Measurements from ENCODE around the gene KIFBP. TPM values are rescaled to one million over a fixed set of nuclear protein-coding genes. Genes with fewer than 3 reads are reported as not detected.

KIFBP gene
- total RNA-seq, 1 donor from 2014 or later = 25.8 TPM

DNA sequence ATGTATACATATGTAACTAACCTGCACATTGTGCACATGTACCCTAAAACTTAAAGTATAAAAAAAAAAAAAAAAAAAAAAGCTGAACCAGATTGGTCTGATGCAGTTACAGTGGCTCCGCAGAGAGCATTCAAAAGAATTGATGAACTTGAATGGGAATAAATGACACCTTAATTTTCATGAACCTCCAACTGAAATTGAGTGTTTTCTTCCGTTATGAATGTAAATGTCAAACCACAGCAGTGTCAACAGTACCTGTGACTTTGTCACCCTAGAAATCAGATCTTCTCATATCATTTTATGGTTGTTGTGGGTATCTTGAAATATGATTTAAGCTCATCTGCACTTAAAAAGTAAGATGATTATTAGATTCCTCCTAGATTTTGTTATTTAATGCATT lies 66.6 kb downstream of the KIFBP start:
- Histone ChIP-seq H3K27ac (no peak overlapping the region), H3K9me3 (no peaks in the 10 kb centered on the region), H3K36me3 (no peaks in the 10 kb centered on the region), H3K4me3 (no peak overlapping the region), H3K4me1 (no peaks in the 10 kb centered on the region), H3K27me3 (no peaks in the 10 kb centered on the region)
- no peak for DNase-seq (ENCODE audit: extremely low spot score in 2 of 2)
- TF ChIP-seq, protein P1, sequence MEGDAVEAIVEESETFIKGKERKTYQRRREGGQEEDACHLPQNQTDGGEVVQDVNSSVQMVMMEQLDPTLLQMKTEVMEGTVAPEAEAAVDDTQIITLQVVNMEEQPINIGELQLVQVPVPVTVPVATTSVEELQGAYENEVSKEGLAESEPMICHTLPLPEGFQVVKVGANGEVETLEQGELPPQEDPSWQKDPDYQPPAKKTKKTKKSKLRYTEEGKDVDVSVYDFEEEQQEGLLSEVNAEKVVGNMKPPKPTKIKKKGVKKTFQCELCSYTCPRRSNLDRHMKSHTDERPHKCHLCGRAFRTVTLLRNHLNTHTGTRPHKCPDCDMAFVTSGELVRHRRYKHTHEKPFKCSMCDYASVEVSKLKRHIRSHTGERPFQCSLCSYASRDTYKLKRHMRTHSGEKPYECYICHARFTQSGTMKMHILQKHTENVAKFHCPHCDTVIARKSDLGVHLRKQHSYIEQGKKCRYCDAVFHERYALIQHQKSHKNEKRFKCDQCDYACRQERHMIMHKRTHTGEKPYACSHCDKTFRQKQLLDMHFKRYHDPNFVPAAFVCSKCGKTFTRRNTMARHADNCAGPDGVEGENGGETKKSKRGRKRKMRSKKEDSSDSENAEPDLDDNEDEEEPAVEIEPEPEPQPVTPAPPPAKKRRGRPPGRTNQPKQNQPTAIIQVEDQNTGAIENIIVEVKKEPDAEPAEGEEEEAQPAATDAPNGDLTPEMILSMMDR (IDR thresholded peaks at IDR 0.05) = no peak
- TF ChIP-seq POLR2A (IDR thresholded peaks at IDR 0.05) (no peak), POLR2AphosphoS5 (IDR thresholded peaks at IDR 0.05; ENCODE audit: insufficient read depth in 1 of 2, low read depth in 1 of 2) (no peak)
- intact Hi-C loops (cut with DNase I) = no loop called here

DNA sequence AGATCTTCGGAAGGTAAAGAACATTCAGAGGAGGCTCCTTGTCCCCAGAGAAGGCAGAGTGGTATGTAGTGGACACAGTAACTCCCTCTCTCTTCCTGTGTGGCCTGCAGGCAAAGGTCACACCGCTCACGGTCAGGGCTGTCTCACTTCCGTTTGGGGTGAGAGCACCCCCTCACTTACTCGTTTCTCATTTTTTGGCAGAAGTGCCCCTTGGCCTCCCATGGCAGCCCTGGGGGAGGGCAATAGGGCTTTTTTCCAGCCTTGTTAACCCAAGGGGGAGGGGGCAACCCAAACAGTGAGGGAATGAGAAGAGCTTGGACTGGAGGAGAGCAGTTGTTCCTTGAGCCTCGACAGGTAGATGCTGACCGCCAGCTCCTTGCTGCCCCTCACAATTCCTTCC lies 67.5 kb downstream of the KIFBP start:
- Histone ChIP-seq H3K27me3 (no peaks in the 10 kb centered on the region), H3K4me1 (peaks cover 3% of the 10 kb centered on the region), H3K36me3 (no peaks in the 10 kb centered on the region), H3K4me3 (no peak overlapping the region), H3K27ac (no peak overlapping the region), H3K9me3 (no peaks in the 10 kb centered on the region)
- TF ChIP-seq, protein P1 (IDR thresholded peaks at IDR 0.05) = no peak
- TF ChIP-seq POLR2AphosphoS5 (IDR thresholded peaks at IDR 0.05; ENCODE audit: insufficient read depth in 1 of 2, low read depth in 1 of 2) = no peak
- no peak for TF ChIP-seq POLR2A (IDR thresholded peaks at IDR 0.05)
- intact Hi-C loops (cut with DNase I) = no loop called here
- no peak for DNase-seq (ENCODE audit: extremely low spot score in 2 of 2)

DNA sequence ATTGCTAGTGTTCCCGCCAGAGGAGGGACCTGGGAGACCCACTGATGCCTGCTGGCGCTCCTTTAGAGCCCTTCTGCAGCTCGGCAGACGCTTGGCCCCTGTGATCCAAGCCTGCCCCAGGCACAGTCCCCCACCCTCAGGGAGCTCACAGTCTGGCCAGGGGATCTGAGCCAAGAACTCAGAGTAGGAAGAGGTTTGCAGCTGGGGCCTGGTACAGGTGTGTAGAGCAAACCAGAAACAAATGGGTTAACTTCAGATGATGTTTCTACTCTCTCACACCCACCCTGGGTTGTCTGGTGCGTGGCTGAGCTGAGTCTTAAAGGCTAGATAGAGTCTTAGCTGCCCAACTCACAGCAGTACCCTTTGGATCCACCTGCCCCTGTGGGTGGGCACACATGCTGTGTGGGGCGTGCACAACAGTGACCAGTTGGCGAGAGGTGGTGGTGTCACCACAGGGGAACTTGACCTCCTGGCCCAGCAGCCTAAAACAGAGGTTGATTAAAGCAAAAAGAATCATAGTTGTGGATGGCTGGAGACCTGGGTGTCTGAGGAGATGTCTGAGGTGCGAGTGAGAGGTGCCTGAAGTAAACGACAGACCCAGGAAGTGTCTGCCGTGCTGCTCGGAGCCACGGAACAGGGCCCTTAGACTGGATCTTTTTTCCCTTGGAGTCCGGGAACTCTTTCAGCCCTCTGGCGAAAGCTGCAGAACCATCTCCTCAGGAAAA lies 68.1 kb downstream of the KIFBP start:
- intact Hi-C loops (cut with DNase I) = no loop called here
- Histone ChIP-seq H3K27me3 (no peaks in the 10 kb centered on the region), H3K36me3 (no peaks in the 10 kb centered on the region), H3K4me1 (peaks cover 6% of the 10 kb centered on the region), H3K27ac (peak overlapping the region; percentile 13), H3K9me3 (no peaks in the 10 kb centered on the region), H3K4me3 (no peak overlapping the region)
- no peak for DNase-seq (ENCODE audit: extremely low spot score in 2 of 2)
- TF ChIP-seq POLR2AphosphoS5 (IDR thresholded peaks at IDR 0.05; ENCODE audit: insufficient read depth in 1 of 2, low read depth in 1 of 2) = no peak
- TF ChIP-seq, protein P1 (IDR thresholded peaks at IDR 0.05) = no peak
- no peak for TF ChIP-seq POLR2A (IDR thresholded peaks at IDR 0.05)

DNA sequence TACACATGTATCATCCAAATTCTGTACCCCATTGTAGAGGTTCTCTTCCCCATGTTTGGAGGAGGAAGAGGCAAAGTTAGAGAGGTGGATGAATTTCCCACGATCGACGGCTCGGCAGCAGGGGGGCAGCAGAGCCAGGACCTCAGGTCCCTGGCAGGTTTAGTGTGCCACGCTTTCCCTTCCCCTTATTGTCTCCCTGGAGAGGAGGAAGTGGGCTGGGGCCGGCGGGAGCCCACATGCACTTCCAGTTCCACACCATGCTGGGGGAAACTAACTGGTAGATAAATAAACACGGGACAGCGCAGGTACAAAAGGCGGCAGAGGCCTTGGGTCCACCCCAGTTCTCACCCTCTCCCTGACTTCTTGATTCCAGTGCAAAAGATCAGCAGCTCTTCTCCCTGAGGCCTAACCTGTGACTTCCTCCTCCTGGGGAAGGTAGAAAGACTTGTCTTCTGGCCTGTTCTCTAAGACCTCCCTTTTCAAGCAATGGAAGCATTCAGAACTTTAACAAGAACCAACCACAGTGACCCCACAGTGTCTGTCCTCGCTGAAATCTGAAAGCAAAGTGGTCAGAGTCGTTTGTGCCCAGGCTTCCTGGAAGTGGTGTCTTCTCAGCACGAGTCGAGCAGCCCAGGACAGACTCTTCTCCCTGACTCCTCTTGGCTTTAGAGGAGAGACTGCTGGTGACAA lies 68.8 kb downstream of the KIFBP start:
- DNase-seq (ENCODE audit: extremely low spot score in 2 of 2) = no peak
- Histone ChIP-seq H3K4me3 (no peak overlapping the region), H3K9me3 (no peaks in the 10 kb centered on the region), H3K27ac (peak overlapping the region; percentile 13), H3K36me3 (no peaks in the 10 kb centered on the region), H3K27me3 (no peaks in the 10 kb centered on the region), H3K4me1 (peaks cover 13% of the 10 kb centered on the region)
- intact Hi-C loops (cut with DNase I) = no loop called here
- TF ChIP-seq POLR2A (IDR thresholded peaks at IDR 0.05) (no peak), POLR2AphosphoS5 (IDR thresholded peaks at IDR 0.05; ENCODE audit: insufficient read depth in 1 of 2, low read depth in 1 of 2) (no peak)
- TF ChIP-seq, protein P1 (IDR thresholded peaks at IDR 0.05) = no peak

DNA sequence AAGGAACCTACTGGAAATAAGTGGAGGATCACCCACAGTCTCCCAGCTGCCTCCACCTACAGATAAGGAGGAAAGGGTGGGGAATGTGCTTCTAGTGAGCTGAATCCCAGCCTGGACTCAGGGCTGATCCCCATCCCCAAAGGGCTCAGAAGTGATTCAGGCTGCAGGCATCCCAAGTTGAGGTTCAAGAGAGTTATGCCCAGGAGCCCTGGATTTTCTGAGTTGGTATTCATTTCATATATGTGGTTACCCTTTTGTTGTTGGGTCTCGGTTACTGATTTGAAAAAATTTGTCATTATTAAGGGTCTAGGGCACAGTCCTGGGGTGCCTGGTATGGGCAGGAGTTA lies 69.3 kb downstream of the KIFBP start:
- intact Hi-C loops (cut with DNase I) = no loop called here
- H3K27me3 ChIP-seq = no peaks in the 10 kb centered on the region
- no peak for DNase-seq (ENCODE audit: extremely low spot score in 2 of 2)
- no peaks in the 10 kb centered on the region for H3K9me3 ChIP-seq
- H3K36me3 ChIP-seq = no peaks in the 10 kb centered on the region
- H3K4me3 ChIP-seq = no peak overlapping the region
- TF ChIP-seq POLR2AphosphoS5 (IDR thresholded peaks at IDR 0.05; ENCODE audit: insufficient read depth in 1 of 2, low read depth in 1 of 2) = no peak
- TF ChIP-seq, protein P1 (IDR thresholded peaks at IDR 0.05) = no peak
- no peak for TF ChIP-seq POLR2A (IDR thresholded peaks at IDR 0.05)
- no peak overlapping the region for H3K27ac ChIP-seq
- peaks cover 14% of the 10 kb centered on the region for H3K4me1 ChIP-seq
